GM12864 (cell line): ENCODE measurements around the gene ZNF558.
A peak's percentile ranks its signal among the peaks of the same experiment; 100 is the strongest.

Source experiments
- DNase-seq: peaks from one replicate; pipeline ENCODE4 v3.0.0-alpha.2; 2011; ENCODE audit warnings: low read depth
- H3K4me3 ChIP-seq: 2 replicates; pipeline ENCODE4 v1.5.1; 2011; ENCODE audit warnings: mild to moderate bottlenecking, low read depth, low read length, control low read depth
- TF ChIP-seq, protein P1 (sequence below): IDR thresholded peaks from 2 replicates; pipeline ENCODE4 v1.5.1; 2011; ENCODE audit warnings: low read depth, mild to moderate bottlenecking, moderate library complexity, low read length, control low read depth, inconsistent platforms; ENCODE audit errors: missing control alignments

The ZNF558 gene

DNA sequence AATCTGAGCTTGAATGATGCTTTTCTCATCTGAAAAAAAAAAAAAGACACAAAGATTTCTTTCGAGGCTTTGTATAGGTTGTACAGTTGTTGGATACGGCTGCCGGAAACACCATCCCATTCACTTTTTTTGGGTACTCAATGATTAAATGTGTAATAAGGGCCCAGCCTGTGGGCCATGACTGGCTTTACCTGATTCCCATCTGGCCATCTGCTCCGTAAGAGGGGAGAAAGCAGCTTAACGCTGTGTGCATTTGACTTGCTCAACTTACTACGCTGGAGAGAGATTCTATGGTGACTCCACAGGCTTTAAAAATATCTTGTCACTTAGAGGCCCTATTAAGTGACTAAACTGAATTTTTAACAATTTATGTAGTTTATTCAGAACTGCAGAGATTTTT lies 731 bp downstream of the ZNF558 start:
- TF ChIP-seq, protein P1, sequence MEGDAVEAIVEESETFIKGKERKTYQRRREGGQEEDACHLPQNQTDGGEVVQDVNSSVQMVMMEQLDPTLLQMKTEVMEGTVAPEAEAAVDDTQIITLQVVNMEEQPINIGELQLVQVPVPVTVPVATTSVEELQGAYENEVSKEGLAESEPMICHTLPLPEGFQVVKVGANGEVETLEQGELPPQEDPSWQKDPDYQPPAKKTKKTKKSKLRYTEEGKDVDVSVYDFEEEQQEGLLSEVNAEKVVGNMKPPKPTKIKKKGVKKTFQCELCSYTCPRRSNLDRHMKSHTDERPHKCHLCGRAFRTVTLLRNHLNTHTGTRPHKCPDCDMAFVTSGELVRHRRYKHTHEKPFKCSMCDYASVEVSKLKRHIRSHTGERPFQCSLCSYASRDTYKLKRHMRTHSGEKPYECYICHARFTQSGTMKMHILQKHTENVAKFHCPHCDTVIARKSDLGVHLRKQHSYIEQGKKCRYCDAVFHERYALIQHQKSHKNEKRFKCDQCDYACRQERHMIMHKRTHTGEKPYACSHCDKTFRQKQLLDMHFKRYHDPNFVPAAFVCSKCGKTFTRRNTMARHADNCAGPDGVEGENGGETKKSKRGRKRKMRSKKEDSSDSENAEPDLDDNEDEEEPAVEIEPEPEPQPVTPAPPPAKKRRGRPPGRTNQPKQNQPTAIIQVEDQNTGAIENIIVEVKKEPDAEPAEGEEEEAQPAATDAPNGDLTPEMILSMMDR = no peak
- no peak for DNase-seq
- peak overlapping the region; percentile 91 for H3K4me3 ChIP-seq

DNA sequence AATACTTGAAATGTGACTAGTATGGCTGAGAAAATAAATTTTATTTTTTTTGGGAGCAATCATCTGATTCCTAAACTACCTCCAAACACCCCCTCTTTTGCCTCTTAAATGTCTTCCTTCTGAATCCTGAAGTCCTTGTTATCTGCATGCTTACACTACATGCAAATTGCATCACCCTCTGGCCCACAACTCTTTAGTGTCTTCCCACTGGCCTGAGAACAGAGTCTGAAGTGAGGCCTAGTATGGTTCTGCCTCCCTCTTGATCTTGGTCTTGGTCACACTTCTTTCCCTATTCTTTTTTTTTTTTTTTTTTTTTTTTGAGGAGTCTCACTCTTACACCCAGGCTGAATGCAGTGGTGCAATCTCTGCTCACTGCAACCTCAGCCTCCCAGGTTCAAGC lies 4.8 kb downstream of the ZNF558 start:
- DNase-seq = no peak

GRCh38 chr19:8826371-8826770 lies 5.7 kb downstream of the ZNF558 start:
- H3K4me3 ChIP-seq = no peak overlapping the region
- no peak for DNase-seq
- TF ChIP-seq, protein P1 = no peak

More for the DNA sequence above, 4.8 kb downstream of the ZNF558 start:
- TF ChIP-seq, protein P1 = no peak
- H3K4me3 ChIP-seq = no peak overlapping the region

DNA sequence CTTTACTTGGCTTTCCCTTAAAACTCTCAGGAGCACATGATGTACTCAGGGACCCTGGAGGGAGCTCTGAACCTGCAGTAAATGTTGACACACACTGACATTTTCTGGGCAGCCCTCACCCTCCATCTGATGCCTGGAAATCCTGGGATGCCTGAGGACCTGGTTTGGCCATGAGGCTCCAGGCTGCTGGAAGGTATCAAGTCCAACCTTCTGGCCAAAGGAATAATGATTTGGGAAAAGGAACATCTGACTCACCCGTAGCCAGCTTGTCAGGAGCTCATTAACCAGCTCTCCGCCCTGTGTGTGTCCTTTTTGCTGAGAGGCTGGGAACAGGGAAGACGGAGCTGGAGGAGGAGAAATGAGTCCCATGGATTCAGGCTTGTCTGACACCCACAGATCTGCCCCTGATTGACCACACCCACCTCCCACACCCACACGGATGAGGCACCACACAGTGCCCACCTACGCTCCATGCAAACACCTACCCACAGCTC lies 10.3 kb downstream of the ZNF558 start:
- no peak for DNase-seq
- TF ChIP-seq, protein P1 = no peak
- no peak overlapping the region for H3K4me3 ChIP-seq

- TF ChIP-seq, protein P1 = no peak
- no peak for DNase-seq
- H3K4me3 ChIP-seq = no peak overlapping the region
Observed at GRCh38 chr19:8820234-8820633, 11.9 kb downstream of the ZNF558 start.

GRCh38 chr19:8815780-8816179 lies 16.3 kb downstream of the ZNF558 start:
- no peak for DNase-seq
- TF ChIP-seq, protein P1 = no peak
- H3K4me3 ChIP-seq = no peak overlapping the region

DNA sequence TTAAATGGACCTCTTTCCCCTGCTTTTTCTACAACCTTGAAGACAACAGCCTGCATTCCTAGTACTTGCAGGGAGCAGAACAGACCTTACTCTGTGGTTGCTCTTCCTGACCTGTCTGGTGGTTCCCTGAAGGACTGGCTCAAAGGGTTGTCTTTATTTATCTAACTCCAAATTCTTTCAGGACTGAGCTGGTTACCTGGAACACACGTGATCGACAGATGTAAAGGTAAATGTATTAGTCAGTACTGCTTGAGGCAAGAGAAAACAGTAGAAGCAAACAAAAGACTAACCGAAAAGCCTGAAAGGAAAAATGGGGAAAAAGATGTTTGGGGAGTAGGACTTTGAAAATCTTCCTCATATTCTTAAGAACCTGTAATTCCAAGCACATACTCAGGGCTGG lies 17.9 kb downstream of the ZNF558 start:
- no peak overlapping the region for H3K4me3 ChIP-seq
- no peak for DNase-seq
- TF ChIP-seq, protein P1 = no peak
